ENCODE data around the gene PPP3R1.

- TF ChIP-seq CTCF (IDR thresholded peaks at IDR 0.05), result no peak
- TF ChIP-seq POLR2A (IDR thresholded peaks at IDR 0.05), result no peak
- TF ChIP-seq EP300 (IDR thresholded peaks at IDR 0.05), result no peak
Measured at GRCh38 chr2:68172521-68172920, 79.8 kb downstream of the PPP3R1 start.

All from tibial nerve (tissue), 4 donors.